Liver (tissue), 9 donors: ENCODE data around the gene SPTBN4. TPM values are rescaled to one million over a fixed set of nuclear protein-coding genes. Genes with fewer than 3 reads are reported as not detected.

Experiments
- DNase-seq: peaks from one replicate; pipeline ENCODE4 v3.0.0-alpha.2; 2017; ENCODE audit warnings: low spot score
- H3K27ac ChIP-seq, 2 donors: one replicate each; pipeline ENCODE4 v1.7.0; 2013; ENCODE audit warnings: inconsistent platforms in 2 of 2, low read length in 2 of 2, control low read depth in 1 of 2, low read depth in 1 of 2, mild to moderate bottlenecking in 1 of 2
- H3K27me3 ChIP-seq, 4 donors: one replicate each; pipeline versions ENCODE4 v1.6.1 to v1.7.0; 2013; ENCODE audit warnings: low read length in 3 of 4, inconsistent platforms in 1 of 4, mild to moderate bottlenecking in 1 of 4, moderate library complexity in 1 of 4; ENCODE audit not compliant: control insufficient read depth in 4 of 4, insufficient read depth in 4 of 4
- H3K36me3 ChIP-seq, 4 donors: one replicate each; pipeline versions ENCODE4 v1.6.1 to v1.7.0; 2013; ENCODE audit warnings: low read length in 3 of 4, mild to moderate bottlenecking in 3 of 4, low read depth in 1 of 4, moderate library complexity in 1 of 4; ENCODE audit not compliant: control insufficient read depth in 4 of 4, insufficient read depth in 3 of 4
- H3K4me1 ChIP-seq, 4 donors: one replicate each; pipeline versions ENCODE4 v1.6.1 to v1.7.0; 2013; ENCODE audit warnings: low read length in 3 of 4, mild to moderate bottlenecking in 3 of 4, moderate library complexity in 1 of 4; ENCODE audit not compliant: control insufficient read depth in 4 of 4, insufficient read depth in 4 of 4
- H3K4me3 ChIP-seq, 3 donors: one replicate each; pipeline versions ENCODE4 v1.6.1 to v1.7.0; 2013; ENCODE audit warnings: low read length in 3 of 3, control low read depth in 1 of 3, low read depth in 1 of 3, mild to moderate bottlenecking in 1 of 3
- H3K9ac ChIP-seq, 2 donors: one replicate each; pipeline ENCODE4 v1.7.0; 2013; ENCODE audit warnings: low read length in 2 of 2, mild to moderate bottlenecking in 2 of 2, moderate library complexity in 2 of 2, control low read depth in 1 of 2, low read depth in 1 of 2
- H3K9me3 ChIP-seq, 4 donors: one replicate each; pipeline versions ENCODE4 v1.6.1 to v1.7.0; 2013; ENCODE audit warnings: low read length in 3 of 4; ENCODE audit not compliant: control insufficient read depth in 4 of 4
- EGR1 ChIP-seq, 2 donors: IDR thresholded peaks; 2 replicates each; pipeline ENCODE4 v1.6.1; 2016 to 2018; ENCODE audit warnings: antibody characterized with exemption in 2 of 2, low read depth in 2 of 2
- FOXA1 ChIP-seq: IDR thresholded peaks from 2 replicates; pipeline ENCODE4 v1.6.1; 2016; ENCODE audit warnings: antibody characterized with exemption
- FOXA2 ChIP-seq: IDR thresholded peaks from 2 replicates; pipeline ENCODE4 v1.6.1; 2016; ENCODE audit warnings: antibody characterized with exemption
- GABPA ChIP-seq, 2 donors: IDR thresholded peaks in 1 of 2; conservative IDR thresholded peaks in 1 of 2; 2 replicates each; pipeline ENCODE4 v1.6.1; 2016; ENCODE audit warnings: antibody characterized with exemption in 2 of 2, mild to moderate bottlenecking in 1 of 2, moderate library complexity in 1 of 2
- HNF4A ChIP-seq, 2 donors: conservative IDR thresholded peaks; 2 replicates each; pipeline ENCODE4 v1.6.1; 2016; ENCODE audit warnings: antibody characterized with exemption in 2 of 2, mild to moderate bottlenecking in 2 of 2
- HNF4G ChIP-seq: IDR thresholded peaks from 2 replicates; pipeline ENCODE4 v1.6.1; 2016; ENCODE audit warnings: antibody characterized with exemption
- JUND ChIP-seq, 2 donors: IDR thresholded peaks; 2 replicates each; pipeline ENCODE4 v1.6.1; 2016; ENCODE audit warnings: antibody characterized with exemption in 2 of 2
- NR2F2 ChIP-seq: IDR thresholded peaks from 2 replicates; pipeline ENCODE4 v1.6.1; 2016; ENCODE audit warnings: antibody characterized with exemption
- RAD21 ChIP-seq, 2 donors: IDR thresholded peaks; 2 replicates each; pipeline ENCODE4 v1.6.1; 2016; ENCODE audit warnings: antibody characterized with exemption in 2 of 2, mild to moderate bottlenecking in 2 of 2
- RXRA ChIP-seq, 2 donors: IDR thresholded peaks; 2 replicates each; pipeline ENCODE4 v1.6.1; 2017 to 2018; ENCODE audit warnings: antibody characterized with exemption in 2 of 2, mild to moderate bottlenecking in 1 of 2
- SP1 ChIP-seq: IDR thresholded peaks from 2 replicates; pipeline ENCODE4 v1.6.1; 2018; ENCODE audit warnings: antibody characterized with exemption, mild to moderate bottlenecking
- TAF1 ChIP-seq: conservative IDR thresholded peaks from 2 replicates; pipeline ENCODE4 v1.6.1; 2016; ENCODE audit warnings: antibody characterized with exemption, mild to moderate bottlenecking
- YY1 ChIP-seq: IDR thresholded peaks from 2 replicates; pipeline ENCODE4 v1.6.1; 2016; ENCODE audit warnings: antibody characterized with exemption, mild to moderate bottlenecking
- WGBS: extraction: QIAGEN DNeasy Blood & Tissue Kit; methylation state at CpG from one replicate; pipeline ENCODE4 v1.1.7; 2013; 5-methylcytosine and 5-hydroxymethylcytosine counted together
- polyA plus RNA-seq, 2 donors: library from polyadenylated mRNA; stranded (reverse) in 1 of 2; unstranded in 1 of 2; fragments of 200-250 nt in 1 of 2; fragments of >200 nt in 1 of 2; fragmentation: Nextera tagmentation in 1 of 2; extraction: Ambion mirVana in 1 of 2; gene quantifications; one replicate each; pipeline versions ENCODE4 v1.2.1 to v1.2.3, GENCODE V29; 2013 to 2015
- total RNA-seq, 2 donors: library from RNA; depleted of rRNA; stranded (reverse); fragments of >200 nt; gene quantifications; one replicate each; pipeline ENCODE4 v1.2.3, GENCODE V29; 2014
- TF ChIP-seq, protein P1 (sequence below): IDR thresholded peaks from 2 replicates; pipeline ENCODE4 v1.6.1; 2016; ENCODE audit warnings: antibody characterized with exemption, mild to moderate bottlenecking
- TF ChIP-seq, protein P2 (sequence below): IDR thresholded peaks from 2 replicates; pipeline ENCODE4 v1.6.1; 2016; ENCODE audit warnings: antibody characterized with exemption
- TF ChIP-seq, protein P3 (sequence below): IDR thresholded peaks from 2 replicates; pipeline ENCODE4 v1.6.1; 2016; ENCODE audit warnings: antibody characterized with exemption
- TF ChIP-seq, protein P4 (sequence below): IDR thresholded peaks from 2 replicates; pipeline ENCODE4 v1.6.1; 2016; ENCODE audit warnings: antibody characterized with exemption
- TF ChIP-seq, protein P5 (sequence below): fragments of 150-350 bp; IDR thresholded peaks from 2 replicates; pipeline ENCODE4 v1.5.1; 2017; ENCODE audit warnings: improper control_type of control experiment, low read depth, low read length; ENCODE audit not compliant: missing input control
- donor health status: healthy.
- donor health status: healthy.
- donor health status: healthy.
- donor health status: healthy.
- donor health status: healthy.

The SPTBN4 gene
- total and polyA plus RNA-seq, 4 donors: 0.13 to 1.1 (median 0.62) TPM

DNA sequence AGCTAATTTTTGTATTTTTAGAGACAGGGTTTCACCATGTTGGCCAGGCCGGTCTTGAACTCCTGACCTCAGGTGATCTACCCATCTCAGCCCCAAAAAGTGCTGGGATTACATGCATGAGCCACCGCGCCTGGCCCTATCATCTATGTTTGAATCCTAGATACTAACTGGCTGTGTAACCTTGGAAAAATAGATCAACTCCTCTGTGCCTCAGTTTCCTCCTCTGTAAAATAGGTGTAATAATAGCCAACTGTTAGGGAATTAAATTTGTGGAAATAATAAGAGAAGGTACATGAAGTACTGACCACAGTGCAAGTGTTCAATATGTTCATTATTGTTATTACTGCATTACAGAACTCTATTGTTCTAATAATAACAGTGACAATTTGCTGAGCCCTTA is 4.3 kb downstream of the SPTBN4 start (continued):
- TF ChIP-seq, protein P1, sequence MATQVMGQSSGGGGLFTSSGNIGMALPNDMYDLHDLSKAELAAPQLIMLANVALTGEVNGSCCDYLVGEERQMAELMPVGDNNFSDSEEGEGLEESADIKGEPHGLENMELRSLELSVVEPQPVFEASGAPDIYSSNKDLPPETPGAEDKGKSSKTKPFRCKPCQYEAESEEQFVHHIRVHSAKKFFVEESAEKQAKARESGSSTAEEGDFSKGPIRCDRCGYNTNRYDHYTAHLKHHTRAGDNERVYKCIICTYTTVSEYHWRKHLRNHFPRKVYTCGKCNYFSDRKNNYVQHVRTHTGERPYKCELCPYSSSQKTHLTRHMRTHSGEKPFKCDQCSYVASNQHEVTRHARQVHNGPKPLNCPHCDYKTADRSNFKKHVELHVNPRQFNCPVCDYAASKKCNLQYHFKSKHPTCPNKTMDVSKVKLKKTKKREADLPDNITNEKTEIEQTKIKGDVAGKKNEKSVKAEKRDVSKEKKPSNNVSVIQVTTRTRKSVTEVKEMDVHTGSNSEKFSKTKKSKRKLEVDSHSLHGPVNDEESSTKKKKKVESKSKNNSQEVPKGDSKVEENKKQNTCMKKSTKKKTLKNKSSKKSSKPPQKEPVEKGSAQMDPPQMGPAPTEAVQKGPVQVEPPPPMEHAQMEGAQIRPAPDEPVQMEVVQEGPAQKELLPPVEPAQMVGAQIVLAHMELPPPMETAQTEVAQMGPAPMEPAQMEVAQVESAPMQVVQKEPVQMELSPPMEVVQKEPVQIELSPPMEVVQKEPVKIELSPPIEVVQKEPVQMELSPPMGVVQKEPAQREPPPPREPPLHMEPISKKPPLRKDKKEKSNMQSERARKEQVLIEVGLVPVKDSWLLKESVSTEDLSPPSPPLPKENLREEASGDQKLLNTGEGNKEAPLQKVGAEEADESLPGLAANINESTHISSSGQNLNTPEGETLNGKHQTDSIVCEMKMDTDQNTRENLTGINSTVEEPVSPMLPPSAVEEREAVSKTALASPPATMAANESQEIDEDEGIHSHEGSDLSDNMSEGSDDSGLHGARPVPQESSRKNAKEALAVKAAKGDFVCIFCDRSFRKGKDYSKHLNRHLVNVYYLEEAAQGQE: no peak
- no peak for TF ChIP-seq EGR1 (IDR thresholded peaks at IDR 0.05; ENCODE audit: low read depth in 2 of 2)
- TF ChIP-seq JUND (IDR thresholded peaks at IDR 0.05): no peak
- TF ChIP-seq, protein P2, sequence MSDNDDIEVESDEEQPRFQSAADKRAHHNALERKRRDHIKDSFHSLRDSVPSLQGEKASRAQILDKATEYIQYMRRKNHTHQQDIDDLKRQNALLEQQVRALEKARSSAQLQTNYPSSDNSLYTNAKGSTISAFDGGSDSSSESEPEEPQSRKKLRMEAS: no peak

DNA sequence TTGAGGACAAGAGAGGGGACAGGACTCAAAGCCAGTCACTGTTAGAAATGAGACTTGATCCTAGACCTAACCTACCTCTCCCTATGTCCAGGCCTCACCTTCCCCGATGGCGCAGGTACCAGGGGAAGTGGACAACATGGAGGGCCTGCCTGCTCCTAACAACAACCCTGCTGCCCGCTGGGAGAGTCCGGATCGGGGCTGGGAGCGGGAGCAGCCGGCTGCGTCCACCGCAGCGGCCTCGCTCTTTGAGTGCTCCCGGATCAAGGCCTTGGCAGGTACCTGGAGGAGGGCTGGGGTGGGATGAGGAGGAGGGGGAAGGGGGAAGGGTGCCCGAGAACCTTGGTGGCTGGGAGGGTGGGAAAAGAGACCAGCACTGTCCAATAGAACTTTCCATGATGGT is 5.7 kb downstream of the SPTBN4 start:
- no peak overlapping the region for H3K9ac ChIP-seq
- no peak overlapping the region for H3K27ac ChIP-seq
- WGBS: 95% methylated on average over 13 of the region's 13 CpGs
- no peak for DNase-seq
- H3K36me3 ChIP-seq: no peaks in the 10 kb centered on the region
- no peaks in the 10 kb centered on the region for H3K9me3 ChIP-seq
- TF ChIP-seq, protein P2: no peak
- TF ChIP-seq RAD21 (IDR thresholded peaks at IDR 0.05) (no peak), EGR1 (IDR thresholded peaks at IDR 0.05; ENCODE audit: low read depth in 2 of 2) (no peak), NR2F2 (no peak), HNF4G (no peak), YY1 (no peak), HNF4A (conservative IDR thresholded peaks at IDR 0.05) (no peak), SP1 (no peak), JUND (IDR thresholded peaks at IDR 0.05) (no peak), GABPA (IDR thresholded peaks at IDR 0.05 in 1 of 2, conservative IDR thresholded peaks at IDR 0.05 in 1 of 2) (no peak), FOXA1 (no peak), FOXA2 (no peak), TAF1 (no peak), RXRA (IDR thresholded peaks at IDR 0.05) (no peak)
- TF ChIP-seq, protein P3, sequence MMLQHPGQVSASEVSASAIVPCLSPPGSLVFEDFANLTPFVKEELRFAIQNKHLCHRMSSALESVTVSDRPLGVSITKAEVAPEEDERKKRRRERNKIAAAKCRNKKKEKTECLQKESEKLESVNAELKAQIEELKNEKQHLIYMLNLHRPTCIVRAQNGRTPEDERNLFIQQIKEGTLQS: no peak
- TF ChIP-seq, protein P1: no peak
- TF ChIP-seq, protein P4, sequence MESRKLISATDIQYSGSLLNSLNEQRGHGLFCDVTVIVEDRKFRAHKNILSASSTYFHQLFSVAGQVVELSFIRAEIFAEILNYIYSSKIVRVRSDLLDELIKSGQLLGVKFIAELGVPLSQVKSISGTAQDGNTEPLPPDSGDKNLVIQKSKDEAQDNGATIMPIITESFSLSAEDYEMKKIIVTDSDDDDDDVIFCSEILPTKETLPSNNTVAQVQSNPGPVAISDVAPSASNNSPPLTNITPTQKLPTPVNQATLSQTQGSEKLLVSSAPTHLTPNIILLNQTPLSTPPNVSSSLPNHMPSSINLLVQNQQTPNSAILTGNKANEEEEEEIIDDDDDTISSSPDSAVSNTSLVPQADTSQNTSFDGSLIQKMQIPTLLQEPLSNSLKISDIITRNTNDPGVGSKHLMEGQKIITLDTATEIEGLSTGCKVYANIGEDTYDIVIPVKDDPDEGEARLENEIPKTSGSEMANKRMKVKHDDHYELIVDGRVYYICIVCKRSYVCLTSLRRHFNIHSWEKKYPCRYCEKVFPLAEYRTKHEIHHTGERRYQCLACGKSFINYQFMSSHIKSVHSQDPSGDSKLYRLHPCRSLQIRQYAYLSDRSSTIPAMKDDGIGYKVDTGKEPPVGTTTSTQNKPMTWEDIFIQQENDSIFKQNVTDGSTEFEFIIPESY: no peak
- TF ChIP-seq, protein P5, sequence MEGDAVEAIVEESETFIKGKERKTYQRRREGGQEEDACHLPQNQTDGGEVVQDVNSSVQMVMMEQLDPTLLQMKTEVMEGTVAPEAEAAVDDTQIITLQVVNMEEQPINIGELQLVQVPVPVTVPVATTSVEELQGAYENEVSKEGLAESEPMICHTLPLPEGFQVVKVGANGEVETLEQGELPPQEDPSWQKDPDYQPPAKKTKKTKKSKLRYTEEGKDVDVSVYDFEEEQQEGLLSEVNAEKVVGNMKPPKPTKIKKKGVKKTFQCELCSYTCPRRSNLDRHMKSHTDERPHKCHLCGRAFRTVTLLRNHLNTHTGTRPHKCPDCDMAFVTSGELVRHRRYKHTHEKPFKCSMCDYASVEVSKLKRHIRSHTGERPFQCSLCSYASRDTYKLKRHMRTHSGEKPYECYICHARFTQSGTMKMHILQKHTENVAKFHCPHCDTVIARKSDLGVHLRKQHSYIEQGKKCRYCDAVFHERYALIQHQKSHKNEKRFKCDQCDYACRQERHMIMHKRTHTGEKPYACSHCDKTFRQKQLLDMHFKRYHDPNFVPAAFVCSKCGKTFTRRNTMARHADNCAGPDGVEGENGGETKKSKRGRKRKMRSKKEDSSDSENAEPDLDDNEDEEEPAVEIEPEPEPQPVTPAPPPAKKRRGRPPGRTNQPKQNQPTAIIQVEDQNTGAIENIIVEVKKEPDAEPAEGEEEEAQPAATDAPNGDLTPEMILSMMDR: no peak
- no peaks in the 10 kb centered on the region for H3K27me3 ChIP-seq
- no peak overlapping the region for H3K4me3 ChIP-seq
- no peaks in the 10 kb centered on the region for H3K4me1 ChIP-seq
